ENCODE measurements around the gene PTGES.

The PTGES gene

DNA sequence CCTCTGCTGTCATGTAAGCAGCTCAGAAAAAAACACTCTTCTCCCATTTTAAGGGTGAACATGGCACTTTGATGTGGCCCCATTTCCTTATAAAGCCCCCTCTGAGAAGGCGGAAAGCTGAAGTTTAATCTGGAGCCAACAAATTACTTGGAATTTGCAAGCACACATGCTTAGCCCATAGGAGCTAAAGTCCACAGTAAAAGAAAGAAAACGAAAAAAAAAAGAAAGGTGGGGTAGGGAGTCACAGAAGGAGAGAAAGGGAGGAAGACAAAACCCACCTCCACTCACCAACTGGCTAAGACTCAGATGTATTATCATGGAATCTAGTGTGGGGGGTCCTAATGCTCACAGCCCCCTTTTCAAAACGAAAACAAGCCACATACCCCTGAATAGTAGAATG lies 57.0 kb downstream of the PTGES start:
- TF ChIP-seq, protein P1, sequence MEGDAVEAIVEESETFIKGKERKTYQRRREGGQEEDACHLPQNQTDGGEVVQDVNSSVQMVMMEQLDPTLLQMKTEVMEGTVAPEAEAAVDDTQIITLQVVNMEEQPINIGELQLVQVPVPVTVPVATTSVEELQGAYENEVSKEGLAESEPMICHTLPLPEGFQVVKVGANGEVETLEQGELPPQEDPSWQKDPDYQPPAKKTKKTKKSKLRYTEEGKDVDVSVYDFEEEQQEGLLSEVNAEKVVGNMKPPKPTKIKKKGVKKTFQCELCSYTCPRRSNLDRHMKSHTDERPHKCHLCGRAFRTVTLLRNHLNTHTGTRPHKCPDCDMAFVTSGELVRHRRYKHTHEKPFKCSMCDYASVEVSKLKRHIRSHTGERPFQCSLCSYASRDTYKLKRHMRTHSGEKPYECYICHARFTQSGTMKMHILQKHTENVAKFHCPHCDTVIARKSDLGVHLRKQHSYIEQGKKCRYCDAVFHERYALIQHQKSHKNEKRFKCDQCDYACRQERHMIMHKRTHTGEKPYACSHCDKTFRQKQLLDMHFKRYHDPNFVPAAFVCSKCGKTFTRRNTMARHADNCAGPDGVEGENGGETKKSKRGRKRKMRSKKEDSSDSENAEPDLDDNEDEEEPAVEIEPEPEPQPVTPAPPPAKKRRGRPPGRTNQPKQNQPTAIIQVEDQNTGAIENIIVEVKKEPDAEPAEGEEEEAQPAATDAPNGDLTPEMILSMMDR (IDR thresholded peaks at IDR 0.05; ENCODE audit: extremely low read depth, insufficient read depth, missing control alignments) = no peak
- DNase-seq (ENCODE audit: low spot score) = no peak
- in situ Hi-C loops (cut with MboI; ENCODE audit: low pct_unique_long_range_greater_than_20kb, low sequenced_read_pairs, unreplicated experiment) = no loop called here

DNA sequence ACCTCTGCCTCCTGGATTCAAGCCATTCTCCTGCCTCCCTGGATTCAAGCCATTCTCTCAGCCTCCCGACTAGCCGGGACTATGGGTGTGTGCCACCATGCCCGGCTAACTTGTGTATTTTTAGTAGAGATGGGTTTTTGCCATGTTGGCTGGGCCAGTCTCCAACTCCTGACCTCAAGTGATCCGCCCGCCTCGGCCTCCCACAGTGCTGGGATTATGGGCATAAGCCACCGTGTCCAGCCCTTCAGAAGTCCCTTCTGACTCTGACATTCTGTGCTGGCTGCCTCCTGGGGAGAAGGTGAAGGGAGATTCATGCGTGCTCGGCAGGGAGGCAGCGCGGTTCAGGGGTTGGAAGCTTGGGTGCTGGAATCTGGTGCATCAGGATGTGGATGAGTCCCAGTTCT lies 58.6 kb downstream of the PTGES start:
- no peak for DNase-seq (ENCODE audit: low spot score)
- in situ Hi-C loops (cut with MboI; ENCODE audit: low pct_unique_long_range_greater_than_20kb, low sequenced_read_pairs, unreplicated experiment) = no loop called here
- TF ChIP-seq, protein P1 (IDR thresholded peaks at IDR 0.05; ENCODE audit: extremely low read depth, insufficient read depth, missing control alignments) = no peak

- in situ Hi-C loops (cut with MboI; ENCODE audit: low pct_unique_long_range_greater_than_20kb, low sequenced_read_pairs, unreplicated experiment) = no loop called here
- DNase-seq (ENCODE audit: low spot score) = no peak
- TF ChIP-seq, protein P1 (IDR thresholded peaks at IDR 0.05; ENCODE audit: extremely low read depth, insufficient read depth, missing control alignments) = no peak
Observed at GRCh38 chr9:129693741-129694140, 59.1 kb downstream of the PTGES start.

GRCh38 chr9:129692534-129692933 lies 60.3 kb downstream of the PTGES start:
- DNase-seq (ENCODE audit: low spot score) = no peak
- in situ Hi-C loops (cut with MboI; ENCODE audit: low pct_unique_long_range_greater_than_20kb, low sequenced_read_pairs, unreplicated experiment) = no loop called here
- TF ChIP-seq, protein P1 (IDR thresholded peaks at IDR 0.05; ENCODE audit: extremely low read depth, insufficient read depth, missing control alignments) = no peak
